Hematopoietic multipotent progenitor cell treated with erythropoietin and hydrocortisone succinate and interleukin-3 and kit ligand, for 17 days (in vitro differentiated cells): ENCODE measurements around the gene GRK4.
"Not testable (repeated sequence)": the region's sequence is repeated elsewhere in the genome, so short reads cannot be mapped to it uniquely, and the experiment has no call there.

Experiments
- DNase-seq: peaks from one replicate; pipeline ENCODE4 v3.0.0-alpha.2; 2015; ENCODE audit warnings: low spot score

Gene GRK4

GRCh38 chr4:2942037-2942531 is 21.3 kb upstream of the GRK4 start:
- DNase-seq, result no peak

DNA sequence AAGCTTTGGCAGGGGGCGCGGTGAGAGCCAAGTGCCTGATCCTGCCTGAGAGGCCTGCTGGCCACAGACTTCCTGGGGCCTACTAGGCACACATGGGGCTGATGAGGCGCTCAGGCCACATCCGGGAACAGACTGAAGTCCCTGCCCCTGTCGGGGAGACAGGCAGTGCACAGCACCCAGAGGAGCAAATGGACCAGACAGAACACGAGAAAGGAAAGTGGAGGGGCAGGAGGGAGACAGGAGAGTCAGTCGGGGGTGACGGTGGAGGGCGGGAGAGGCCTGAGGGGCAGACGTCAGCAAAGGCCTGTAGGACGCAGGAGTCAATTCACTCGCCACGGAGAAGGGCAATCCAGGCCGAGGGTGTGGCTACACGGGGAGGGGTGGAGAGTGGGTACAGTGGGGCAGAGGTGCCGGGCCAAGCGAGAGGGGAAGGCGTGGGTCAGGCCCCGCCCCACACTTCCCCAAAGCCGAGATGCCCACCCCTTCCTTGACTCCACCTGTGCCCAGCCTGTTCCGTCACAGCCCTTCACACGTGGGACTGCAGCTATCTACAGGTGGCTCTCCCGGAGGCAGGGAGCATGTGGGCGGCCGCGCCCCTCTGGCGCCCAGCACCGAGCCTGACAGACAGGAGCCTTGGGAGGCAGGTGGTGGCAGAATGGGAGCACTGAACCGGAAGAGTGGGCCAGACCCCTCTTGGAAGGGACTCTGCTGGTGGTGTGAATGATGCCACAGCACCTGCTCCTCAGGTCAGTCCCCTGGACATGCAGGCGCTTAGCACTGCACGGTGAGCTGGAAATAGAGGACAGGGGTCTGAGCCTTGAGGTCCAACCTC is 20.6 kb upstream of the GRK4 start:
- DNase-seq, result no peak

GRCh38 chr4:2943364-2944090 is 19.8 kb upstream of the GRK4 start:
- no peak for DNase-seq

DNA sequence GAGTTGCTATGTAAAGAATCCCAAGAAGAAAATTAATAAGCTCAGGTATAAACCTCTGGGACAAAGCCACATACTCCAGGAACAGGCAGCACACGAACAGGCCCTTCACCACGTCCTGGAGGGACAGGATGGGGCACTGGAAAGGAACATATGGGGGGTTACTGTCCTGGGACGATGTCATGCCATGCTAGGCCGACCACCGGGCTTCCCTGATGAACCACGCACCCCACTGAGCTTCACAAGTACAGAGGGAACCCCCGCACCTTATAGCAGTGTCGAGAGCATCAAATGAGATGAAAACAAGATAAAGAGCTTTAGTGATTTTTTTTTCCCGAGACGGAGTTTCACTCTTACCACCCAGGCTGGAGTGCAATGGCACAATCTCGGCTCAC is 19.3 kb upstream of the GRK4 start:
- DNase-seq, result no peak

GRCh38 chr4:2944586-2945526 is 18.5 kb upstream of the GRK4 start:
- DNase-seq, result no peak

- not testable (repeated sequence) for DNase-seq
Measured at GRCh38 chr4:2945619-2946604, 17.5 kb upstream of the GRK4 start.

GRCh38 chr4:2946812-2947600 is 16.4 kb upstream of the GRK4 start:
- no peak for DNase-seq

- no peak for DNase-seq
Measured at GRCh38 chr4:2947926-2948325, 15.4 kb upstream of the GRK4 start.

DNA sequence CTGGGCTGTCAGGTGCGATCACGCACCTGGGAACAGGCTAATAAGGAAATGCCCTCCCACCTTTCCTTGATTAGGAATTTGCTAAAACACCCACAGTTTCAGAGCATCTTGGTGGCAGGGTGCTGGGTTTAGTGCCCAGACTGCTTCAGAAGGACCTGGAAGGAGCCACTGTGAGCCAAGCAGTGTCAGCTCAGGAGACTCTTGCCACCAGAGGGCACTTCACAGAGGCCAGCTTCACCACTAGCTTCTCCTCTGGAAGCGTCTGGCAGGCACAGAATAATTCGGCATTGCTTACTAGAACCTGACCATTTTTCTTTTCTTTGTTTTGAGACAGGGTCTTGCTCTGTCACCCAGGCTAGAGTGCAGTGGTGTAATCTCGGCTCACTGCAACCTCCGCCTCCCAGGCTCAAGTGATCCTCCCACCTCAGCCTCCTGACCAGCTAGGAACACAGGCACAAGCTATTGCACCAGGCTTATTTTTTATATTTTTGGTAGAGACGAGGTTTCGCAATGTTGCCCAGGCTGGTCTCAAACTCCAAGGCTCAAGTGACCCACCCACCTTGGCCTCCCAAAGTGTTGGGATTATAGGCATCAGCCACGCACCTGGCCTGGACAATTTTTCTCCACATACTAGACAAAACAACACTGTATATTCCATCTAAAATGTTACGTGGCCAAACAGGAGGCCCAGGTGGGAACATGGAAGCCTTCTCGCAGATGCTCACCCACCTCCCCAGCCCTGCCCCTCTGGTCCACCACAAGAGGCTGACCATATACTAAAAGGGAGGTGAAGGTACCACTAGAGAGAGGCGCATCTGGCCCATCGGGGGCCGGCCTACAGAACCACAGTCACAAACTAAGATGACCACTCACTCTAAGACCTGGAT is 14.2 kb upstream of the GRK4 start:
- peak; percentile 24 for DNase-seq

- DNase-seq, result no peak
Measured at GRCh38 chr4:2949782-2950125, 13.6 kb upstream of the GRK4 start.

- DNase-seq, result no peak
Measured at GRCh38 chr4:2950221-2950989, 13.0 kb upstream of the GRK4 start.

DNA sequence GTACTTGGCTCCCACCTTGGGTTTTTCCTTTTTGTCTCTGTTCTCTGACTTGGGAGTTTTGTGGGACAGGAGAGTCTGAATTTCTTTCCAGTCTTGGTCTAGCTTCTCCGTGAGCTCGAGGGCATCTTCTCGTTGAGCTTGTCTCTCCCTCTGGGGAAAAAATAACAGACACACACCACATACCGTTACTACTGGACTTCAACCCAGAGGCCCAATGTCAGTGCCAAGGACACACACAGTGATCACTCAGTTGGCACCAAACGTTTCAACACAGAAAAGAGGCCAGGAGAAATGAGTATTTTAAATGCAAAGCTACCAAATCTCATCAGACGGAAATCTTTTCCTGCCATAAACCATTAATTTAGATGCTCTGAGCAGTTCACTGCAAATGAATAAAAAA is 9.9 kb upstream of the GRK4 start:
- DNase-seq, result no peak

DNA sequence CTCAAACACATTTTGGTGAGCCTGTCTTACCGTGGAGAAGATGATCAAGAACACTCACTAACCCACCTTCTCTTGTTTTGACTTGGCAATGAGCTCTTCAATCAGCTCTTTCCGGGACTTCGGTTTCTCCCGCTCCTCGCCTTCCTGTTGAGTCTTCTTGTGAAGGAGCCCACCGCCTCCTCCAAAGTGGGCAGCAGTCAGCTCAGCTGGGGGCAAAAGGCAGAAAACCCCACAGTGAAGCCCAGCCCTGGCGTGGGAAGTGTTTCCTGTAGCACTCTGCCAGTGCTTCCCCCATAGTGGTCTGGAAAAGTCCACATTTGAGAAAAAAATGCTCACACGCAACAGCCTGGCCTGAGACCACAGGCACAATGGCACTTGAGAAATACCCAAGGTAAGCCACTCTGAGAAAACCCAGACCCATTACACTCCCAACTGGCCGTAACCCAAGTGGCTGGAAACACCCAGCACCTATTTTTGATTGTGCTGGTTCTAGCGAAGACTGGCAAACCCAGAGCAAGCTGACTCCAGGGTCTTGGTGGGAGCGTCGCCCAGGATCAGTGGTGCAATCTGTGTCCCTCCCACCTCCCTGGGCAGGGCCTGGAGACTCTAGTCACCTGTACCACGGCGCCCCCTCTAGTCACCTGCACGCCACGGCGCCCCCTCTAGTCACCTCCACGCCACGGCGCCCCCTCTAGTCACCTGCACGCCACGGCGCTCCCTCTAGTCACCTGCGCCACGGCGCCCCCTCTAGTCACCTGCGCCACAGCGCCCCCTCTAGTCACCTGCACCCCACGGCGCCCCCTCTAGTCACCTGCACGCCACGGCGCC is 8.8 kb upstream of the GRK4 start:
- DNase-seq, result peak; percentile 86

DNA sequence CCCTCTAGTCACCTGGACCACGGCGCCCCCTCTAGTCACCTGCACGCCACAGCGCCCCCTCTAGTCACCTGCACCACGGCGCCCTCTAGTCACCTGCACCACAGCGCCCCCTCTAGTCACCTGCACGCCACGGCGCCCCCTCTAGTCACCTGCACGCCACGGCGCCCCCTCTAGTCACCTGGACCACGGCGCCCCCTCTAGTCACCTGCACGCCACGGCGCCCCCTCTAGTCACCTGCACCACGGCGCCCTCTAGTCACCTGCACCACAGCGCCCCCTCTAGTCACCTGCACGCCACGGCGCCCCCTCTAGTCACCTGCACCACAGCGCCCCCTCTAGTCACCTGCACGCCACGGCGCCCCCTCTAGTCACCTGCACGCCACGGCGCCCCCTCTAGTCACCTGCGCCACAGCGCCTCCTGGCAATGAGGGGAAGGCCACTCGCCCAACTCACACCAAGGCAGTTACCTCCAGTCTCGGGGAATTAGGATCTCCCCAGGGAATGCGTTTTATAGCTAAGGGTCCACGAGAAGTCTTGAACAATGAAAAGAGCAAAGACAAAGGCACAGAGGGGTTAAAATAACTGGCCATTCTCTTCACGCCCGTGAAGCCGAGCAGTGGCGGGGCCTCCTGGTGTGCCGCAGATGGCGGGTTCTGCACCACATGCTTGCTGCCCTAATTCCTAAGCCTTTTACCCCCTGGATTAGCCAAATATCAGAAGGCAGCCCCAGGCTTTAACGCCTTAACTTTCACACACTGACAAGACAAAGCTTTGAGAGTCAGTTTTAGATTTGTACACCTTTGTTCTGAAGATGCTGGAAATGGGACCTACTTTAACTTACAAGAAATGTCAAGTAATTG is 8.0 kb upstream of the GRK4 start:
- peak; percentile 56 for DNase-seq

DNA sequence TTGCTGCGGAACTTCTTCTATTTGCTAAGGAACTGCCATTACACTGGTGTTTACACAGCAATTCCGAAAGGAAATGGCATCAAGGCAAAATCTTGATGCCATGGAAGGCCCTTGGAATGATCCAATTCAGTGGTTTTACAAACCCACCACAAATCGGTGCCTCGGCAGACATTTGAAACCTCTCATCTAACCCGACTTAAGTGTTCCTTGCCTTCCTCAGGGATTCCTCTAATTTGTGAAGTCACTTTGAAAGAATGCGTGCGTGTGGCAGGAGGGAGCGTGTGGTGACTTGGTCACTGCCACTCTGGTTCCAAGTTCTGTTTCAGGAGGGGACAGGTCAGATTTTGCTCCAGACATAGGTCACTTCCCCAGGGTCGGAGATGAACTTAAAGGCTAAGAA is 4.9 kb upstream of the GRK4 start:
- no peak for DNase-seq

DNA sequence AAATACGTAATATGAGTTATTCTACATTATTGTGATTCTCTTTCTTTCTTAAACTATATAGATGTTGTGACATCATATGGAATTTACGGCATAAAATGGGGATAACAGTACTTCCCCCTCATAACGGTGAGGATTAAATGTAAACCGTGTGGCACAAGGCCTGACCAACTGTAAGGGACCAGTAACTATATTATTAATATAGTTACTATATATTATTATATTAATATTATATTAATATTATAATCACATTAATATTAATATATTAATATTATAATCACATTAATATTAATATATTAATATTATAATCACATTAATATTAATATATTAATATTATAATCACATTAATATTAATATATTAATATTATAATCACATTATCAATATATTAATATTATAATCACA is 2.9 kb upstream of the GRK4 start:
- DNase-seq, result not testable (repeated sequence)

DNA sequence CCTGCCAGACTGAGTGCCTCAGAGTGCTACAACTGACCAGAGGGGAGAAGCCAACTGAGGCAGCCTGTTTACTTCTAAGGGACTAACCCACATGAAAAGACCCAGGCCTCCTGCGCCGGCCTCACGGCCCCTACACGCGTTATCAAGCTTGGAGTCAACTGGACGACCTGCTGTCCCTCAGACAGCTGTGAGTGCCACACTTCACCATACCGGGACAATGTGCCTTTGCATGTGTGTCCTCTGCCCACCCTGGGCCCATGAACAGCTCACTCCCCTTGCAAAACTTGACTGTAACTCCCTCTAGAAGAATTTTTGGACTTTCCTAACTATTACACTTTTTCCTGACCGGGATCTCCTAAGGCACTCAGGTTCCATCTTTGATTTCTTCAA is 2.0 kb upstream of the GRK4 start:
- peak; percentile 14 for DNase-seq
